HG03378 (cell line): Measurements from ENCODE around the gene DNAH7.
A peak's percentile ranks its signal among the peaks of the same experiment; 100 is the strongest.
"Not testable (repeated sequence)": the region's sequence is repeated elsewhere in the genome, so short reads cannot be mapped to it uniquely, and the experiment has no call there.

ENCODE experiments used
- ATAC-seq: cut with Tn5 transposase; IDR thresholded peaks from one replicate; pipeline ENCODE4 v1.9.1; 2021; ENCODE audit warnings: mild to moderate bottlenecking, moderate library complexity; ENCODE audit not compliant: unreplicated experiment

Gene DNAH7

DNA sequence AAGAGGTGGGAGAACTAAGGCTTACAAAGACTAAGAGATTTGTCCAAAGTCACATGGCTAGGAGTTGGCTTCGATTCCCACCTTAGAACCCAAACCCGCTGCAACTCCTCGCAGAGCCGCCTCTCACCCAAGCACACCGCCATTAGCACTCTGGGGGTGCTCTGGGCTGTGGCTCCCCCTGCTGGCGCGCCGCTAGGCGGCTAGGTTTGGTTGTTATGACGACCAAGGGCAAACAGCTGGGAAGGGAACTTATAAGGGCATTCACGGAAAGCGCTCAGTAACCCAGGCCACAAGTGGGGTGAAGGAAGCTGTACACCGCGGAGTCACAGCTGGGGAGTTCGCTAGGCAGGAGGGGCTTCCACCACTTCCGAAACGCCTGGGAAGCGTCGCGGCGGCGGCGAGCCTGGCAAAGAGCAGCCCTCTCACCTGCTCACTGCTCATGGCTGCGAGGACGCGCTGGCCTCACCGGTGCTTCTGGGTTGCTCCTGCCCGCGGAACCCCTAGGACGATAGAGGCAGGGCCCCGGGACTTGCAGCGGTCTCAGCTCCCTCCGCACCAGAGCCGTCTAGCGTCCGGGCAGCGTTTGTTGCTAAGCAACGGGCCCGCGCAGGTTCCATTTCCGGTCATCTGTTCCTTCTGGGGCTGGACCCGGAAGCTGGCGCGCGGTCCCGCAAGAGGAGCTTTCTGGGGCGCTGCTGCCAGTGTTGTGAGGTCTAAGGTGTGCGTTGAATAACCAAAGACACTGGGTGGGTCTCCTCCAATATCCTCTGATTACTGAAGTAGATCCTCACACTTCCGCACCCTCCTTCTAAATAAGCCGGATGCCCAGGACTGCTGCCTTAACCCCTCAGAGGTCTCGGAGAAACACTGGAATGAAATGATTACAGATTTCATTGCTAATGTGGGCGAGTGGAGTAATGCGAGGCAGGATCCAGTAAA, at the start of gene DNAH7:
Gene DNAH7, minus strand, starts transcription at position 567 of the 939 bp plus-strand sequence. Its CDS starts 126 bp downstream, at position 441.
- ATAC-seq = peak; percentile 97

DNA sequence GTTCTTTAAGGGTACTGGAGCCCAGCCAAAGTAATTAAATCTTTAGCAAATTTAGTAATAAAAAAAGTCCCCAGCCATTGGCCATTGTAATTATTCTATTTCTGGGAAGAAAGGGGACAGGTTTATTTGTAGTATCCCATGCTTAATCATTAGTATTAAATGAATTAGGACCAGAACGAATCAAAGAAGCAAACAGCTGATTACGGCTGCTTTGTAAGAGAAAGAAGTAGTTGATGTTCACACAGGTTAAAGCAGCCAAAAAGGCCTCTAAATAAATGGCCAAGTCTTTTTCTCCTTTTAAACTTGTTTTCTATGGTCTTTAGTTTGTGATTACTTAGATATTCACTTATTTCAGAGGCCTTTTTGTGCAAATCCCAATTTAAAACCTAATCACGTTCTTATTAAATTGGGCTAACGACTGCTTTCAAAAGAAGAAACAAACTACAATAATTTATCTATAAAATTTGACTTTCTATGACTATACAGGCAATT, 48.6 kb upstream of the DNAH7 start:
- ATAC-seq = no peak

DNA sequence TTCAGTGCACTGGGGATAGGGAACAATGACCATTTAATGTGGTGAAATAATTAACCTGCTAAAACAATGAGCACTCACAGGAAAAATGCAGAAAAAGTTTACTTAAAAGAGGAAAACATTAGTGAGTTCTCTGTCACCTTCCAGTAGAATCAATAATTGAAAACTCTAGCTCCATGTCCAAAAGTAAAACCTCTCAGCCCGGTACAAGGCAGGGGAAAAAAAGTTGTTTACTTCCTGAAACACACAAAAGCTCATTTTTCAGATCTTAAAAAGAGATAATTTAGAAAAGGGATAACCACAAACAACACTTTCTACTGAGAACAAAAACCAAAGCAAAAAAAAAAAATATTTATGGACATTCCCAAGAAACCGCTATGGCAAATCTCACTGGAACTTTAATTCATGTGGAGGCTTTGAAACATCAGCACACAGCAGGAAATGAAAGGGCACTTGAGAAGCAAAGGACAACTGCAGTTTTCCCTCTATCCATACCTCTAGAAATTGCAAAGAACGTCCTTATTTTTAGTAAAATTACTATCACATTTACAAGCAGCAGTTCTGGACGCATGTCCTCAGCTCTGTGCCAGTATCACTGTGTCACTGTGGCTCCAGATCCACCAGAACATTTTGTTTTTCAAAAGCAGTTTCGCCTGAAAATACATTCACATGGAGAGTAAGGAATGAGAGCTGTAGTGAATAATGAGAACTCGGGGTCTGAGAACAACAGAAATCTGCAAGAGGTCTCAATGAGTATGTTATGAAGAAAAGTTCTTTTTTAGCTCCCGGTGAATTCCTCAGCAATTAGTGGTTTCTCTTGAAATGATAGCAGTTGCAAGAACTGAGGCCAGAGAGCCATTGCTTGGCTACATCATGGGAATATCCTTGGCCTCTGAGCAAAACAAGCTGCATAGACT, 44.7 kb upstream of the DNAH7 start:
- no peak for ATAC-seq

DNA sequence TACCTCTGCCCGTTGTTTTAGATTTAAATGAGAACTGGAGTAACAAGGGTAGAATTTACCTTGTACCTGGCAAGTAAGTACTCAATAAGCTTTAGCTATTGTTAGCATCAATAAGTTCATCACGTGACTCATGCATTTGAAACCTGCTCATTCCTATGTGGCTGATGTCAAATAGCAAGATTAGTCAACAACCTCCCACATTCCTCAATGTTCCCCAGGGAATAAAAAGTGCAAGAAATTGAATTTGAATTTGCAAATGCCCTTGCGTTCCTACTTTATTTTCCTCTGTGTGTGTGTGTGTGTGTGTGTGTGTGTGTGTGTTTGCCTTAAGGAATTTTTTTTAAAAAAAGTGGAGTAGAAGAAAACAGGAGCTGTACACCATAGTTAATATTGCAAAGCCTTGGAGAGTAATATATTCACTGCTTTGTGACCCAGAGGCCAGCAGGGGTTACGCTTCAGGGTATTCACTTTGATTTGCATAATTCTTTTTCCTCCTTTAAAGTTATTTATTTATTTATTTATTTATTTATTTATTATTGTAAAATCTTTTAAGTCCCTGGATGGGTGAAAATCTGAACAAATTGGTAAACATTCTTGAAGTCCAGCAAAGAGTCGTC, 43.9 kb upstream of the DNAH7 start:
- ATAC-seq = no peak

DNA sequence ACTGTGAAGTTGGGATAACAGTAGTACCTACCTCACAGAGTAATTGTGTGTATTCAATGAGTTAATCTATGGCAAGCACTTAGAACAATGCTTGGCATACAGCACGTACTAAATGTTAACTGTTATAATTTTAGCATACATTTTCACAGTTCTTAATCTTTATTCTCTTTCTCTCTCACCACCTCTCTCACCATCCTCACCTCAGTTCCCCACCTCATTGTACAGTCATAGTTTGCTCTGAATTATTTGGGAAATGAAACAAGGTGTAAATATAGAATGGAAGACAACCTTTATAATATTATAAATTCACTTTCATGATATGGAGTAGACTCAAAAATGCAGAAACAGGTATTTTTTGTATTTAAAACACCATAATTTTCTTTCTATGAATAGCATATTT, 40.0 kb upstream of the DNAH7 start:
- ATAC-seq = no peak

DNA sequence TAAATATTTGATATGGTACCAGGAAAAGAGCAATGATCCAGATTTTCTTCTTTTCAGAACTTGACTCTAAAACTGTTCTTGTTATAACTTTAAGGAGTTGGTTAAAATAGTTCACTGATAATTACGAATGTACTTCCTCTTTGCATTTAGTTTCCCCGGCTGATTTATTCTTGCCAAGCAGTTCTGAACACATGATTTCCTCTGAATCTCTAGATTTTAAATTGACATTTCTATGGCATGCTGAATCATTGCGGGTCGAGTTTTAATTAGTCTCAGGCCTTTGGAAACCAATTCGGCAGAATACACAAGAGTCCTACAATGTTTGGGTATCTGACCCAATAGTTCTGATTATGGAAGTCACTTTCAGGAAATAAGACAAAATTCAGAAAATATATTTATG, 37.3 kb upstream of the DNAH7 start:
- ATAC-seq = no peak

DNA sequence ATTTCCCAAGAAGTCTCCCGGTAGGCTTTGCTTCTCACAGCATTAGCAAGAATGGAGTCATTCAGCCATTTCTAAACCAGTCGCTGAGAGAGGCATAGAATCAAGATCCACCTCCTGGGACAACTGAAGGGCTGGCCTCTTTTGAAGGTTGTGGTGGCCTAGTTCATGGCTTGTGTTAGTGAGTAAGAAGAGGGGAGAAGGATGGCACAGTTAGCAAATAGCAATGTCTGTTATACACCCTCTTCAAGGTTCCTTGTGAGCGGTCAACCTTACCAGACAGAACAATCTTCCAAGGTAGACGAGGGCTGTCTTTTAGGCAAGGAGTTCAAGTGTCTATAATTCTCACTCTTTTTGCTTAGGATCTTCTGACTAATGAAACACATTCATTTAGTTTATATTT, 35.4 kb upstream of the DNAH7 start:
- no peak for ATAC-seq

DNA sequence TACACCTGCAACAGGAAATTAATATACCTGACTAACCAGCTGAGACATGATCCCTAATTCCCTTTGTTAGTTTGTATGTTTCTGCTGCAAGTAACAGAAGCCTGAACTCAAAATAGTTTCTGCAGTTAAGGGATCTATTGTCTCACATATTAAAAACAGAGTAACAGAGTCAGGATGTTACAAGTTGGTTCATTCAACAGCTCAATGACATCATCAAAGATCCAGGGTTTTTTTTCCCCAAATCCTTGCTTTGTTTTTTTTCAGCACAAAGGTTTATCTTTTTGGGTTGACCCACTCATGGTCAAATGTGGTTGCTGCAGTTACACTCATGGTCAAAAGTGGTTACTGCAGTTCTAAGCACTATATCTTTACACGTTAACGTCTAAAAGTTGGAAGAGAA, 35.0 kb upstream of the DNAH7 start:
- no peak for ATAC-seq

DNA sequence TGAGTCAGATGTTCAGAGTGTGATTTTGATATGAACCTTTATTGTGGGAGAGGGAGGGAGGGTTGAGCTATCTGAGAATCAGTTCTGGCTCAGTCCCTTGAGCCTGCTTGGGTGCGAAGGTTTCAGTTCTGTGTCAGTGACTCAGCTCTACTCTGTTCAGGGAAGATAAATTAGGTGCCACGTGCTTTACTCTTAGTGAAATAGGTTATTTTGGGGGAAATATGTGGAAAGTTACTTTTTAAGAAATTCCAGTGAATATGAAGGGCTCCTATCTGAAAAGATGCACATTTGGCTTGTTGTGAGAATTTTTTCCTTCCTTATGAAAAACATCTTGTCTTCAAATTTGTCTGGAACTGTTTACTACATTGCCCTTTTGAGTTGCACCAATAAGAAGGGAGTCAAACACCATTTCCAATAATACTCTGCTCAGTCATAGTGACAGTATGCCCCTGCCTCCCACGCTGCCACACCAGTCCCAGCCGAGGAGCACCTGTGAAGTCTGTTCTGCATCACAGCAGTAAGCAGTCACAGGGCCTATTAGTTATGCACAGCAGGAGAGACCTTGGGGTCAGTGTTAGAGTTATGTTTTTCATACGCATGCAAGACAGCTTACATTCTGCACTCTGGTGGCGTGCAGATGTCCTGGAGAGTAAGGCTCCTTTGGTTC, 32.8 kb upstream of the DNAH7 start:
- peak; percentile 96 for ATAC-seq

DNA sequence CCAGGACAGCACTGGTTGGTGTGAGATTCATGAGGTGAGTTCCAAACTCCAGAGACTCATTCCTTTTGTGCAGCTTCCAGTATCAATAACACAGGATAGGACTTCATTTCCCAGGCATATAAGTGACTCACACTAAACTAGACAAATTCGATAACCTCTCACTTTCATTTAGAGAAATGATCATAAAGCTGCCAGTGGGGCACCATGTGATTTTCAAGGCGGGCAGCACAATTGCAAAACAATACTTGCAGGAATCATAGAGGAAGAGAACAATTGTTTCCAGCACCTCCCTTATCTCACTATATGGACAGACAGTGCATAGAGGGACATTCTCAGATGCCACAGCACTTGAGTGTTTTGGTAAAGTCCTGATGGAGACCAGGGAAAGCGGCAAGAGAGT, 31.3 kb upstream of the DNAH7 start:
- ATAC-seq = no peak

DNA sequence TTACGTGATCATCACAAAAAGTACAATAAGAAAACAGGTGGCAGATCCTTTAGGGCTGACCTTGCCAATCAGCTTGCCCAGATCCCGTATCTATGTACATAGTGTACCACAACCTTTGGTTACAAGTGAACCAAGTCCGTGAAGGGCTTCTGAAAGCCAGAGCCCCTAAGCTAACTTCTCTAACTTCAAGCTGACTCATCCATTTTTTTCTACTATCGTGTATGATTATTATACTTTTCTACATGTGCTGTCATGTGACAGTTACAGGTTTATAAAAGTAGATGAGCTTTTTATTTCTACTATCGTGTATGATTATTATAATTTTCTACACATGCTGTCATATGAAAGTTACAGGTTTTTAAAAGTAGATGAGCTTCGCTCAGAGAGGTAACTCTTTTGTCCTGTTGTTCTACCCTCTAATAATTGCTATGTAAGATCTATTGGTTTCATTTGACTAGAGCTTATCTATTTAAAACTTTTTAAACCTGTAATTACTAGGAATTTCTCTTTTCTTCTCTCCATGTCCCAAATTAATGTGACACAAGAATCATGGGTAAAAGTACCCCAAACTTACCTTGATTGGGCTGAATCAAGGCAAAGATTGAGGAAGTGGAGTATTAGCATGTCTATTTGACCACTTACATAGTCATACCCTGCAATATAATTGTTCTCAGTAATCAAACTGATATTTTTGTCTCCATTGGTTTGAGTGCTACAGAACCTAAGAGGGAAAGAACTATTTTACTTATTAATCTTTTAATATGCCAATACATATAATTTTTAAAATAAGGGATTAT, 29.4 kb upstream of the DNAH7 start:
- no peak for ATAC-seq

DNA sequence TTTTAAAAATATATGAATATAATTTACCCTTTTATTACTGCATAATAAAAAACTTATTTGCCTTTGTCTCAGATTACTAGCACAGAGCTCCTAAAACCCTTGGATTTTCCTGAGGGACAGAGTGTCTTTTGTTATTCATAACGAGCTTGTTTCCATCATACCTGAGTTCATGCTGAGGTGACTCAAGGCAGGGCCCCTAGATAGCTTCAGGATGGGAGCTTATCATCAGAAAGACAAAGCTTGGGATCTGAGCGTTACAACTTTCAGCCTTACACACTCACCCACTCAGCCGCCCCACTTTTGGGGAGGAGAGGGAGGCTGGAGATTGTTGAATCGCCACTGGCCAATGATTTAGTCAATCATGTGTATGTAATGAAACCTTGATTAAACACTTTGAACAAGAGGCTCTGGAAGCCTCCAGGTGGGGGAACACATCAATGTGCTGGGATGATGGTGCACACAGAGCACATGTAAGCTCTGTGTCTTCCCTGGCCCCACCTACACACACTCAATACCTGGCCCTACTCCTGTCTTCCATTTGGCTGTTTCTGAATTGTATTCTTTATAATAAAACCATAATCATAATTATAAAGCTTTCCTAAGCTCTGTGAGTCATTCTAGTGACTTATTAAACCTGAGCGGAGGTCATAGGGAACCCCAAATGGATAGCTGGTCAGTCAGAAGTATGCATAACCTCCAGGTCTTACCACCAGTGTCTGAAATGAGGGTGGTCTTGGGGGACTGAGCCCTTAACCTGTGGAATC, 28.5 kb upstream of the DNAH7 start:
- ATAC-seq = no peak

DNA sequence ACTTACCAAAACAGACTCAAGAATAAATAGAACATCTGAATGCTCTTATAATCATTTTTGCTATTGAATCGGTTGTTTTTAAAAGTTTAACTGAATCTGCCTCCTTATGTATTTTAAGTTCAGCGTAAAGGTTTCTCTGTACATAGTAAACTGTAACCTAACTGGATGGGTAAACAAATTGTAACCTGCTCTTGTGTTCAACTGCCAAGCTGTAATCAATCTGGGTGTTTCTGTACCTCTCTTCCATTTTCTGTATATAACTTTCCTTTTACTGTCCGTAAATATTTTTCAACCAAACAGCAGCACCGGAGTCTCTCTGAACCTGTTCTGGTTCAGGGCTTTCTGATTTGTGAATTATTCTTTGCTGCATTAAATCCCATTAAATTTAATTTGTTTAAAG, 27.6 kb upstream of the DNAH7 start:
- no peak for ATAC-seq

DNA sequence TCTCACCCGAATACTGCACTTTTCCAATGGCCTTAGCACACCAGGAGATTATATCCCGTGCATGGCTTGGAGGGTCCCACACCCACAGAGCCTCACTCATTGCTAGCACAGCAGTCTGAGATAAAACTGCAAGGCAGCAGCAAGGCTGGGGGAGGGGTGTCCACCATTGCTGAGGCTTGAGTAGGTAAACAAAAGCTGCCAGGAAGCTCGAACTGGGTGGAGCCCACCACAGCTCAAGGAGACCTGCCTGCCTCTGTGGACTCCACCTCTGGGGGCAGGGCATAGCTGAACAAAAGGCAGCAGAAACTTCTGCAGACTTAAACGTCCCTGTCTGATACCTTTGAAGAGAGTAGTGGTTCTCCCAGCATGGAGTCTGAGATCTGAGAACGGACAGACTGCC, 20.8 kb upstream of the DNAH7 start:
- not testable (repeated sequence) for ATAC-seq

DNA sequence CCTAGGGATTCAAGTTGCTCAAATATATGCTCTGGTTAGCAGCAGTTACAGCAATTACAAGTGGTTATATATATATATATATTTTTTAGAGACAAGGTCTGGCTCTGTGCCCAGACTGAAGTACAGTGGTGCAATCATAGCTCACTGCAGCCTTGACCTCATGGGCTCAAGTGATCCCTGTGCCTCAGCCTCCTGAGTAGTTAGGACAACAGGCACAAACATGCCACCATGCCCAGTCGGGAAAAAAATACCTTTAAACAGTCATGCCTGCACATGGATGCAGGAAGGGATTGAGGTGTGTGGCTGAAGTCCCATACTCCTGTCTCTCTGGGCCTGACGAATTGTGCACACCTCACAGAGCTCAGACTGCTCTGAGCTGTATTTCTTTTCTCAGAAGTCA, 19.6 kb upstream of the DNAH7 start:
- ATAC-seq = no peak

DNA sequence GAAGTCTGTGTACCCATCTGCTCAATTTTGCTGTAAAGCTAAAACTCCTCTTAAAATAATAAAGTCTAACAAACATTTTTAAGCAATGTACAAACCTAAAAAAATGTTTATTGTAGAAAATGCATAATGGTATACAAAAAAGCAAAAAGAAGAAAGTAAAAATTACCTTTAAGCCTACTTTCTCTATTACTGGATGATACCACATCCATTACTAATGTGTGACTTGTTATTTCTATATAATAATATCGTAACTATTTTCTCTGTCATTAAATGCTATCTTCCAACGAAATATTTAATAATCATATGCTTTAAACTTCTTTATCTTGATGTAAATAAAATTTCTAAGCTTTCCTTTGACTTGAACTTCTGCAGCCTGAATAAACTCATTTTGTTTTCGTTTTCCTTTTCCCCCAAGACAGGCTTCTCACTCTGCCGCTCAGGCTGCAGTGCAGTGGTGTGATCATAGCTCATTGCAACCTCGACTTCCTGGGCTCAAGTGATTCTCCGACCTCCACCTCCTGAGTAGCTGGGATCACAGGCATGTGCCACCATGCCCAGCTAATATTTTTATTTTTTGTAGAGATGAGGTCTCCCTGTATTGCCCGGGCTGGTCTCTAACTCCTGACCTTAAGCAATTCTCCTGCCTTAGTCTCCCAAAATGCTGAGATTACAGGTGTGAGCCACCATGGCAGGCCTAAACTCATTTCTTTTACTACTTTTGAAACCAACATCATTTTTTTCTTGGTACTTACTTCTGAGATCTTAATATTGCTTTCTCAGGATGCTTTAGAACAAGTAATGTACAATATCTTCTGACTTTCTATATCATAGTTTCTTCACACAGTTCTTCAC, 18.1 kb upstream of the DNAH7 start:
- no peak for ATAC-seq

DNA sequence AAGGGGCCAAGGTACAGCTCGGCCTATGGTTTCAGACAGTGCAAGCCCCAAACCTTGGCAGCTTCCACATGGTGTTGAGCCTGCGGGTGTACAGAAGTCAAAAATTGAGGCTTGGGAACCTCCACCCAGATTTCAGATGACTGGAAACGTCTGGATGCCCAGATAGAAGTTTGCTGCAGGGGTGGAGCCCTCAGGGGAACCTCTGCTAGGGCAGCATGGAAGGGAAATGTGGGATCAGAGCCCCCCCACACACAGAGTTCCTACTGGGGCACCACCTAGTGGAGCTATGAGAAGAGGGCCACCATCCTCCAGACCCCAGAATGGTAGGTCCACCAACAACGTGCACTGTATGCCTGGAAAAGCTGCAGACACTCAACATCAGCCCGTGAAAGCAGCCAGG, 15.0 kb upstream of the DNAH7 start:
- ATAC-seq = no peak

DNA sequence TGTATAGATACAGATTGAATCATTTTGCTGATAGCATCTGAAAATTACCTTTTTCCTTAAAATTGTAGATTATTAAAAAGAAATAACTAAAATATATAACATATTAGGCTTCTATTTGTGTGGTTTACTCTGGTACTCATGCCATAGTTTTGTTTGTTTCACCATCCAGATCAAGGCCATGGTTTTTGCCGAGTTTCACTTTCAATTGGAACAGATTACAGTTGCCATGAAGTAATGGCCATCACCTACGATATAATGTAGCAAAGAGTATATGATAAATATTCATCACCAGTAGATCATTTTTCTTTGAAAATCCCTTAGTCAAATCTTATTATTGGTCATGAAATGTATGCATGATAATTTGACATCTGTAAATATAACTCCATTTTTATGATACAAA, 11.9 kb upstream of the DNAH7 start:
- peak; percentile 70 for ATAC-seq
